GM12891 (cell line): ENCODE measurements around the gene CLRN3.

Source experiments
- DNase-seq: peaks from one replicate; pipeline ENCODE4 v3.0.0; 2011; ENCODE audit warnings: low spot score; ENCODE audit not compliant: insufficient read length
- FAIRE-seq: peaks from 2 replicates; lab custom pipeline; 2011; peaks lifted over from hg19 to GRCh38; lab: Jason Lieb, UNC
- PAX5 ChIP-seq: IDR thresholded peaks from 2 replicates; pipeline ENCODE4 v1.6.1; 2011; ENCODE audit warnings: low read length, moderate library complexity, mild to moderate bottlenecking; ENCODE audit not compliant: insufficient read depth, severe bottlenecking
- POLR2A ChIP-seq: IDR thresholded peaks from 2 replicates; pipeline ENCODE4 v1.6.1; 2011; ENCODE audit warnings: low read depth, low read length, control low read depth
- POLR2AphosphoS5 ChIP-seq: IDR thresholded peaks from 2 replicates; pipeline ENCODE4 v1.6.1; 2011; ENCODE audit warnings: low read depth, low read length, control low read depth
- POU2F2 ChIP-seq: IDR thresholded peaks from 2 replicates; pipeline ENCODE4 v1.6.1; 2011; ENCODE audit warnings: low read depth, mild to moderate bottlenecking, control low read depth, low read length, moderate library complexity
- SPI1 ChIP-seq: IDR thresholded peaks from 2 replicates; pipeline ENCODE4 v1.6.1; 2011; ENCODE audit warnings: low read depth, low read length, control low read depth
- TAF1 ChIP-seq: IDR thresholded peaks from 2 replicates; pipeline ENCODE4 v1.6.1; 2011; ENCODE audit warnings: low read depth, low read length, control low read depth

Gene CLRN3

GRCh38 chr10:127921075-127921752 is 28.5 kb upstream of the CLRN3 start:
- DNase-seq (no peak), FAIRE-seq (no peak)
- no peak for TF ChIP-seq POU2F2
- TF ChIP-seq SPI1: no peak
- no peak for TF ChIP-seq POLR2AphosphoS5
- no peak for TF ChIP-seq POLR2A
- no peak for TF ChIP-seq PAX5
- TF ChIP-seq TAF1: no peak

- no peak for TF ChIP-seq POLR2AphosphoS5
- FAIRE-seq (no peak), DNase-seq (no peak)
These were observed 27.7 kb upstream of the CLRN3 start for GRCh38 chr10:127920306-127921074.

GRCh38 chr10:127919418-127920271 is 26.9 kb upstream of the CLRN3 start:
- no peak for TF ChIP-seq TAF1
- no peak for TF ChIP-seq PAX5
- no peak for TF ChIP-seq POLR2AphosphoS5
- TF ChIP-seq POU2F2: no peak
- TF ChIP-seq SPI1: no peak
- TF ChIP-seq POLR2A: no peak
- FAIRE-seq (no peak), DNase-seq (no peak)

DNA sequence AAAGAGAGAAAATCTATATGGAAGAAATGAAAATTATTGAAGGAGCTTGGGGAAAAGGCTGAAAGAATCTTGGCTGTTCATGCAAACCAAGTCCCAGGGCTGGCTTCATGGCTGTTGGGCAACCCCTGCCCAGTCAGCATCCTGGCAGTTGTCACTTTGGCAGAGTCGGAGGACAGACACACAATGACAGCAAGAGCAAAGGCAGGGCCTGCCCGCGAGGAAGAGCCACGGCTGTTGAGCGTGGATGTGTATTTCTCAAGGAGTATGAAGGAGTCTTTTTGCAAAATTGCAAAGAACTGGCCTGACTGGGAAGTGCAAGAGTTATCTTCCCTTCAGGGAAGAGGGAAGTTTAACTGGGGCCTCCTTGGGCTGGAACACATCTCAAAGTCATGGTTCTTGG is 25.8 kb upstream of the CLRN3 start:
- DNase-seq (no peak), FAIRE-seq (no peak)
- TF ChIP-seq TAF1 (no peak), PAX5 (no peak), POU2F2 (no peak), POLR2A (no peak), POLR2AphosphoS5 (no peak), SPI1 (no peak)

DNA sequence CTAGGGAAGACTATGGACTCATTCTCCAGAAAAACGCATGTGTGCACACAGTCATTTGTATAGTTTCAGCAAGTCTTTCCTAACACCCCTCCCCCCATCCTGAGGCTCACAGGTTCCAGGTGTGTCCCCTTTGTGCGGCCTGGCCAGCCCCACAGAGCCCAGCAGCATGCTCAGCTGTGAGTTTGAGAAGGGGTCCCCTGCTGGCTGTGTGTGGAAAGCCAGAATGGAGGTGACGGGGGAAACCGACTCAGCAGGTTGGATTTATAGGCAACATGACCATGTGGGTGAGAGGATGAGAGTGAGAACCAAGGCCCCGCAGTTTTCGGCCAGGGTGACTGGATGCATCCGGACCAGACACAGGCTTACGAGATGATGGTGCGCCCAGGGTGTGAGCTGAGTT is 24.1 kb upstream of the CLRN3 start:
- no peak for DNase-seq
- no peak for FAIRE-seq

DNA sequence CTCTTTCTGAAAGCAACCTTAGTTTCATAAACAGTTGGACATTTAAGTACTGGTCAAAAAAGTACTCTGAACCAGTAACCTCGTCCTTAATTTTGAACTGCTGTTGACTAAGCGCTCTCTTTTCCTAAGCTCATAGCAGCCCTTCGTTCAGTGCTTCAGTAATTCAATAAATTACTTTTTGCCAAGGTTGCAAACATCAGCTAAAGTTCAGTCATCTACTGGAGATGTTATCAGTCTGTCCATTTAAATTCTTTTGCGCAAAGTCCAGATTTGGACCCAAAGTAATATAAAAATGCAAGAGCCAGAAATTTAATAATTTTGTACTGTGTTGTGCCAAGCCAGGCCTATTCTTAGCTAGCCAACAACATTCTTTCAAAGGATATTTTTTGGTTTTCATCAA is 22.6 kb upstream of the CLRN3 start:
- FAIRE-seq (no peak), DNase-seq (no peak)
- no peak for TF ChIP-seq PAX5
- no peak for TF ChIP-seq POLR2AphosphoS5
- no peak for TF ChIP-seq POU2F2
- TF ChIP-seq TAF1: no peak
- TF ChIP-seq SPI1: no peak
- no peak for TF ChIP-seq POLR2A

More for the DNA sequence above, 24.1 kb upstream of the CLRN3 start:
- TF ChIP-seq POLR2AphosphoS5: no peak
- no peak for TF ChIP-seq POLR2A
- no peak for TF ChIP-seq PAX5
- no peak for TF ChIP-seq TAF1
- TF ChIP-seq POU2F2: no peak
- TF ChIP-seq SPI1: no peak

GRCh38 chr10:127913368-127913759 is 20.6 kb upstream of the CLRN3 start:
- no peak for FAIRE-seq
- TF ChIP-seq POU2F2: no peak
- no peak for TF ChIP-seq POLR2AphosphoS5
- no peak for TF ChIP-seq POLR2A
- TF ChIP-seq SPI1: no peak
- TF ChIP-seq TAF1: no peak
- no peak for TF ChIP-seq PAX5
- DNase-seq: no peak

DNA sequence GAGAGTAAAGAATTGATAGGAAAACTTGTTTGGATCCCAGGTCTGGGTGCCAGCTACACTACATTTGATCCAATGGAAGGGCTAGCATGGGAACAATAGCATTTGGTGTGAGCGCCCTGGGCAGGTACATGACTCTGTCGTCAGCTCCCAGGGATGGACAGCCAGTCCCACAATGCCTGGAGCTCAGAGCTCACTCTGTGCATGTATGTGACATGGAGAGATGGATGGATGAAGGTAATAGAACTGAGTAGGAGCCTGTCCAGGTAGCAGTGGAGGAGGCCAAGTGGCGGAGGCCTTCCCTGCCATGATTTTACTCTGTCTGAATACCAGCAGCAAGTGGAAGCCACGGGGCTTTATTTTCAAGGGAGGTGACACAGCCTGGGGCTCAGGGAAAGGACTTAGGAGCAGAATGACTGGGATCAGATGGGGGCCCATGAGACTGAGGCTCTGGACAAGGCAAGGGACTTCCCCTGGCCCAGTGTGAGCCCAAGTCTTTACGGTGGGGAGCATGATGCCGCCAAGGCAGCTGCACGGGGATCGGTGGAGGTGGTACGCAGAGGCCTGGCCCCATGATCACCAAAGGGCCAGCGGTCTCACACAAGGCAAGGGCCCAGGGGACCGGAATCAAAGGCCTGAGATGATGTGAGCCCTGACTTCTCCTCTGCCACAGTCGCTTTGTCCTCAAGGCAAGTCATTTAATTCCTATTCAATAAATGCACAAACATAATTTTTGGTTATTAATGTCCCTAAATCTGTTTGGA is 20.0 kb upstream of the CLRN3 start:
- DNase-seq (no peak), FAIRE-seq (no peak)
- TF ChIP-seq SPI1 (no peak), POLR2A (no peak), POLR2AphosphoS5 (no peak), TAF1 (no peak), PAX5 (no peak), POU2F2 (no peak)

GRCh38 chr10:127911867-127912257 is 19.1 kb upstream of the CLRN3 start:
- FAIRE-seq (no peak), DNase-seq (no peak)
- TF ChIP-seq PAX5 (no peak), POLR2AphosphoS5 (no peak), POLR2A (no peak), POU2F2 (no peak), TAF1 (no peak), SPI1 (no peak)
